Peyer's patch (tissue), 4 donors: ENCODE results near the gene TBXAS1. TPM values are rescaled to one million over a fixed set of nuclear protein-coding genes. Genes with fewer than 3 reads are reported as not detected.

Experiments used
- DNase-seq, 3 donors: peaks; one replicate each; pipeline ENCODE4 v3.0.0-alpha.2; 2017 to 2019
- H3K27ac ChIP-seq, 4 donors: fragments of 200-600 bp; sonication (generic); one replicate each; pipeline ENCODE4 v1.5.1; 2016 to 2019
- H3K27me3 ChIP-seq, 2 donors: fragments of 200-600 bp; sonication (generic); one replicate each; pipeline ENCODE4 v1.5.1; 2019
- H3K36me3 ChIP-seq, 3 donors: fragments of 200-600 bp; sonication (generic); one replicate each; pipeline ENCODE4 v1.5.1; 2016 to 2019
- H3K4me1 ChIP-seq, 4 donors: fragments of 200-600 bp; sonication (generic); one replicate each; pipeline ENCODE4 v1.5.1; 2016 to 2019
- H3K4me3 ChIP-seq, 4 donors: fragments of 200-600 bp; sonication (generic); 1 replicate in 3 of 4; 2 replicates in 1 of 4; pipeline ENCODE4 v1.5.1; 2016 to 2019; ENCODE audit warnings: mild to moderate bottlenecking in 1 of 4
- H3K9me3 ChIP-seq, 4 donors: fragments of 200-600 bp; sonication (generic); one replicate each; pipeline ENCODE4 v1.5.1; 2016 to 2019; ENCODE audit warnings: mild to moderate bottlenecking in 1 of 4
- POLR2A ChIP-seq, 2 donors: fragments of 450-650 bp; IDR thresholded peaks; one replicate each; pipeline ENCODE4 v1.5.1; 2017; ENCODE audit warnings: antibody characterized with exemption in 2 of 2, mild to moderate bottlenecking in 2 of 2, moderate library complexity in 2 of 2
- total RNA-seq, 4 donors: library from RNA; depleted of rRNA; stranded (reverse); fragments of >200 nt; gene quantifications; one replicate each; pipeline ENCODE4 v1.1.0, GENCODE V29; 2016
- TF ChIP-seq, protein P1 (sequence below), 6 experiments: fragments of 450-650 bp in 4 of 6; fragments of 200-600 bp in 2 of 6; sonication (generic) in 1 of 6; IDR thresholded peaks; one replicate each; pipeline ENCODE4 v1.5.1; 2017 to 2019; ENCODE audit warnings: antibody characterized with exemption in 6 of 6, mild to moderate bottlenecking in 3 of 6, moderate library complexity in 1 of 6

The TBXAS1 gene
- total RNA-seq, 4 donors from 2014 or later = 11.2 to 227 (median 33.9) TPM

GRCh38 chr7:139893999-139894398, 64.9 kb downstream of the TBXAS1 start:
- Histone ChIP-seq H3K27ac (no peak overlapping the region), H3K36me3 (no peaks in the 10 kb centered on the region), H3K9me3 (no peaks in the 10 kb centered on the region), H3K4me1 (no peaks in the 10 kb centered on the region), H3K4me3 (no peak overlapping the region), H3K27me3 (no peaks in the 10 kb centered on the region)
- DNase-seq = no peak
- no peak for TF ChIP-seq POLR2A (IDR thresholded peaks at IDR 0.05)
- TF ChIP-seq, protein P1, sequence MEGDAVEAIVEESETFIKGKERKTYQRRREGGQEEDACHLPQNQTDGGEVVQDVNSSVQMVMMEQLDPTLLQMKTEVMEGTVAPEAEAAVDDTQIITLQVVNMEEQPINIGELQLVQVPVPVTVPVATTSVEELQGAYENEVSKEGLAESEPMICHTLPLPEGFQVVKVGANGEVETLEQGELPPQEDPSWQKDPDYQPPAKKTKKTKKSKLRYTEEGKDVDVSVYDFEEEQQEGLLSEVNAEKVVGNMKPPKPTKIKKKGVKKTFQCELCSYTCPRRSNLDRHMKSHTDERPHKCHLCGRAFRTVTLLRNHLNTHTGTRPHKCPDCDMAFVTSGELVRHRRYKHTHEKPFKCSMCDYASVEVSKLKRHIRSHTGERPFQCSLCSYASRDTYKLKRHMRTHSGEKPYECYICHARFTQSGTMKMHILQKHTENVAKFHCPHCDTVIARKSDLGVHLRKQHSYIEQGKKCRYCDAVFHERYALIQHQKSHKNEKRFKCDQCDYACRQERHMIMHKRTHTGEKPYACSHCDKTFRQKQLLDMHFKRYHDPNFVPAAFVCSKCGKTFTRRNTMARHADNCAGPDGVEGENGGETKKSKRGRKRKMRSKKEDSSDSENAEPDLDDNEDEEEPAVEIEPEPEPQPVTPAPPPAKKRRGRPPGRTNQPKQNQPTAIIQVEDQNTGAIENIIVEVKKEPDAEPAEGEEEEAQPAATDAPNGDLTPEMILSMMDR (IDR thresholded peaks at IDR 0.05) = no peak

DNA sequence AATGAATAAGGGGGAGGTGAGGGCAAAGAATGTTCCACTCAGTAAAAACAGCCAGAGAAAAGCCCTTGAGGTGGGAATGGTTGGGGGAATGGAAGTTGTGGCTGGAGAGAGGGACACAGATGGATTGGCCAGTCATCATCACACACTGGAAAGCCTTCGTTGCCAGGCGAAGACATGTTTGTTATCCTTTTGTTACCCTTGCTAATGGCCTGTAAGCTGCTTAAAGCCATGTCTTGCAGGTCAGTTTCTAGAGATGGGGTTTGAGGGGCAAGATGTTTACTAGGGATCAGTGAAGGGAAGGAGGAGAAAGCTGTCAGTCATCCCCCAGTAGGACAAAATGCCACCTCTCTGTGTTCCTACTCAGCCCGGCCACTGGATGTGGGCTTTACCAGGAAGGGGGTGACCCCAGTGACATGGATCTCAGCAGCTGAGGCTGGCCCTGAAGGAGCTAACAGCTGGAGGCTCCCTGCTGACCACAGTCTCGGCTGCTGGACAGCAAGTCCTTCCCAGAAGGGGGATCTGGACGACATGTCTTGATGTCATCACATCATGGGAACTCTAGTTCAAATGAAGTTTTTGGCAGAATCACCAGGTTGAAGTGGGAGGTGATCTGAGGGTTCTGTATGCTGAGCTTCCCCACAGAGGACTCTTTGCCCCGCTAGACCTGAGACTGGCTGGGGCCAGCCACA, 66.2 kb downstream of the TBXAS1 start:
- Histone ChIP-seq H3K36me3 (no peaks in the 10 kb centered on the region), H3K4me3 (no peak overlapping the region), H3K27me3 (no peaks in the 10 kb centered on the region), H3K27ac (no peak overlapping the region), H3K4me1 (no peaks in the 10 kb centered on the region), H3K9me3 (no peaks in the 10 kb centered on the region)
- TF ChIP-seq, protein P1 (IDR thresholded peaks at IDR 0.05) = no peak
- no peak for TF ChIP-seq POLR2A (IDR thresholded peaks at IDR 0.05)
- no peak for DNase-seq

- no peak overlapping the region for H3K27ac ChIP-seq
- no peaks in the 10 kb centered on the region for H3K4me1 ChIP-seq
- no peaks in the 10 kb centered on the region for H3K27me3 ChIP-seq
- TF ChIP-seq POLR2A (IDR thresholded peaks at IDR 0.05) = no peak
- TF ChIP-seq, protein P1 (IDR thresholded peaks at IDR 0.05) = no peak
- no peak for DNase-seq
- no peaks in the 10 kb centered on the region for H3K9me3 ChIP-seq
- H3K4me3 ChIP-seq = no peak overlapping the region
- no peaks in the 10 kb centered on the region for H3K36me3 ChIP-seq
Observed at GRCh38 chr7:139896288-139896687, 67.2 kb downstream of the TBXAS1 start.

- H3K27ac ChIP-seq = no peak overlapping the region
- H3K36me3 ChIP-seq = no peaks in the 10 kb centered on the region
- no peaks in the 10 kb centered on the region for H3K4me1 ChIP-seq
- no peaks in the 10 kb centered on the region for H3K27me3 ChIP-seq
- no peak for TF ChIP-seq POLR2A (IDR thresholded peaks at IDR 0.05)
- TF ChIP-seq, protein P1 (IDR thresholded peaks at IDR 0.05) = no peak
- DNase-seq = no peak
- H3K9me3 ChIP-seq = no peaks in the 10 kb centered on the region
- no peak overlapping the region for H3K4me3 ChIP-seq
Observed at GRCh38 chr7:139896831-139897230, 67.8 kb downstream of the TBXAS1 start.

DNA sequence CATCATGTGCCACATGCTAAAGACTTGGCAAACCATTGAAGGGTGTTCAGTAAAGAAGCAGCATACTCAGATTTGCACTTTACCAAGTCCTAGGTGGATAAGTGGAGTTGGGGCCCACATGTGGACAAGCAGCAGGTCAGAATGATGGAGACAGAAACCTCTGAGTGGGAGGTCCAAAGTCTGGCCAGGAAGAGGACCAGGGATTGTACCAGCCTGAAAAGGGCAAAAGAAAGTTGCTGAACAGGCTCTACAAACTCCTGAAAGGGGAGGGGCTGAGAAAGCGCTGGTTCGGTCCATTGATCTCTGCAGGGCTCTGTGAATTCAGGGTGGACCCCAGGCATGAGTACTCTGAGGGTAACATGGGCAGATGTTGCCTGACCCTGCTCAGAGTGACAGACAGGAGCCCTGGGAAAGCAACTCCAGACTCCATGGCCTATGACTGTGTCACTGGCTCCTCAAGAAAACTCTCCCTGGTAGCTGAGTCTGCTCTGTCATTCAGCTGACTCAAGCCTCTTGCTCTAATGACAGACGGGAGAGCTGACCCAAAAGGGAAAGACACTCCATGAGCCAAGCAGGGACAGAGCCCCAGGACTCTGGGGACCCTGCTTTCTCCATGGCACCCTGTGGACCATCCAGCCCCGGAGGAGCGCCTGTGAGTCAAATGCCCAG, 68.5 kb downstream of the TBXAS1 start:
- Histone ChIP-seq H3K27me3 (no peaks in the 10 kb centered on the region), H3K9me3 (no peaks in the 10 kb centered on the region), H3K4me3 (no peak overlapping the region), H3K36me3 (no peaks in the 10 kb centered on the region), H3K4me1 (no peaks in the 10 kb centered on the region), H3K27ac (no peak overlapping the region)
- TF ChIP-seq, protein P1 (IDR thresholded peaks at IDR 0.05) = no peak
- DNase-seq = no peak
